GM18511 (cell line): ENCODE data around the gene AATK.

Experiments
- ATAC-seq: cut with Tn5 transposase; IDR thresholded peaks from one replicate; pipeline ENCODE4 v1.9.1; 2021; ENCODE audit warnings: mild to moderate bottlenecking, moderate library complexity; ENCODE audit not compliant: unreplicated experiment

The AATK gene

DNA sequence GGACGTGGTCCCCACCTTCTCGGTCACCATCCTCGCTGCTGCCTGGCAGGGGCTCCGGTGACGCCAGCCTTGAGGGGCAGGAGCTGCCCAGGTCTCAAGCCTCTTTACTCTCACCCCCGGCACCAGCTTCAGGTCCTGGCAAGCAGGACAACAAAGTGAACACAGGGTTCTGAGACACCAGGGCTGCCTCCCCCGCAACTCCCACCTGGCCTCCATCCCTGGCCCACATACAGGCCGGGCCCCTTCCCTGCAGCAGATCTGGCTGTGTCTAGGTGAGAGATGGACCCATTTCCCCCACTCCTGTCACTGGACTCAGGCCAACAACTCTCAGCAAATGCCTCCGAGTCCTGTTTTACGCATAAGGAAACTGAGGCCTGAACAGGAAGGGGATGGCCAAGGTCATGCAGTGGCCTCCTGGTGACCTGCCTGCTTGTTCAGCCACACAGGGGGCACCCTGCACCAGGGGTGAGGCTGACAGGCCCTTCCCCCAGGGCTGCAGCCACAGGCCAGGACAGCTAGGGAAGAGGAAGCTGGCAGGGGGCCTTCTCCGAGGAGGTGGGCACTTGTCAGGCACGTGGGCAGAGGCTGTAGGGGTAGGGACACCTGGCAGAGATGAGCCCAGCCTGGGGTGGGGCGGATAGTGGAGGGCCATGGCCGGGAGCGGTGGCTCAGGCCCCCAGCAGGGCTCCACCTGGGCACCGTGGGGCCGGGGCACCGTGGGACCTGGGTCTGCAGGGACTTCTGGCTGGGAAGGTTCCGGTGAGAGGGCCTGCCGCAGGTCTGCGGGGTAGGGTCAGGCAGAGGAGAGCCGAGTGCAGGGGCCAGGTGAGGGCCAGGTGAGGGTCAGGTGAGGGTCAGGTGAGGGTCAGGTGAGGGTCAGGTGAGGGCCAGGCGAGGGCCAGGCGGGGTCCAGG is 47.5 kb downstream of the AATK start:
- ATAC-seq: no peak

GRCh38 chr17:81117672-81118198 is 48.3 kb downstream of the AATK start:
- no peak for ATAC-seq

- ATAC-seq: no peak
Observed at GRCh38 chr17:81116704-81117103, 49.3 kb downstream of the AATK start.

GRCh38 chr17:81115749-81116464 is 50.1 kb downstream of the AATK start:
- no peak for ATAC-seq

- no peak for ATAC-seq
Observed at GRCh38 chr17:81115219-81115618, 50.8 kb downstream of the AATK start.

- ATAC-seq: no peak
Observed at GRCh38 chr17:81114351-81115093, 51.5 kb downstream of the AATK start.

DNA sequence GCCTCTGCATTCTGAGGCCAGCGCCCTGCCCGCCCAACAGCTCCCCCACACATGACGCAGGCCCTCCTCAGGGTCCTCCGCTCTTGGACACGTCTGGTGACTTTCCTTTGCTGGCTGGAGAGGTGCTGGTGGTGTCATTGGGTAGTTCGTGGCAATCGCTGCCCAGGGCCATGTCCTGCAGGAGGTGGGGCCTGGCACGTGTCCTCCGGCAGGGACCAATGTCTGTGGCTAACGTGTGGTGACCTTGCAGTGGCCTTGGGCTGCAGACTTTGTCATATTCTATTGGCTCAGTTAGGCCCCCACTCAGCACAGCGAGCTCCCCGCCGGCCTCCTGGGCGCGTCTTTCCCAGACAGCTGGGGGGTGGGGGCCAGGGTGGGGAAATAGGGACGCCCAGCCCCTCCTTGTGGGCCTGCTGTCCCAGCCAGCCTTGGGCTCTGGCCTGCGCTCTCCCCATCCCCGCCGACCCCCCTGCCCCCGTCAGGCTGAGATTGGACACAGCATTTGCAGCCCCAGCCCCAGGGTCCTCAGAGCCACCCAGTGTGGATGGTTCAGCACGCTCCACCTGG is 52.8 kb downstream of the AATK start:
- ATAC-seq: no peak

GRCh38 chr17:81112450-81112849 is 53.6 kb downstream of the AATK start:
- no peak for ATAC-seq

DNA sequence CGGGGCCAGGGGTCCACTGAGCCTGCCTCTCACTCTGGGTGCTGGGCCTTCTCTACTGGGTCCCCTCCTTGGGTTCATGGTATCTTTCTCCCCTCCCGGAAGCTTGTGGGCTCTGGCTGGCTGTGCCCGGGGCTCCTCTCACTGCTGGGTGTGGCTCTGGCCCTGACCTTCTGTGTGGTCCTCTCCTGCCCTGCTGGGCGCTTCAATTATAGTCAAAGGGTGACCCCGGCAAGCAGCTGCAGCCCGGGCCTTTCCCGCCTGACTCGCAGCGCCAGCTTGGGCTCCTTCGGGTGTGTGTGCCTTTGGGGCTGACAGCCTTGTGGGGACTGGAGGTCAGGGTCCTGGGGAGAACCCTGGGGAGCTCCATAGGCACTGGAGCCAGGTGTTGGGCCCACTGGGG is 55.0 kb downstream of the AATK start:
- no peak for ATAC-seq

DNA sequence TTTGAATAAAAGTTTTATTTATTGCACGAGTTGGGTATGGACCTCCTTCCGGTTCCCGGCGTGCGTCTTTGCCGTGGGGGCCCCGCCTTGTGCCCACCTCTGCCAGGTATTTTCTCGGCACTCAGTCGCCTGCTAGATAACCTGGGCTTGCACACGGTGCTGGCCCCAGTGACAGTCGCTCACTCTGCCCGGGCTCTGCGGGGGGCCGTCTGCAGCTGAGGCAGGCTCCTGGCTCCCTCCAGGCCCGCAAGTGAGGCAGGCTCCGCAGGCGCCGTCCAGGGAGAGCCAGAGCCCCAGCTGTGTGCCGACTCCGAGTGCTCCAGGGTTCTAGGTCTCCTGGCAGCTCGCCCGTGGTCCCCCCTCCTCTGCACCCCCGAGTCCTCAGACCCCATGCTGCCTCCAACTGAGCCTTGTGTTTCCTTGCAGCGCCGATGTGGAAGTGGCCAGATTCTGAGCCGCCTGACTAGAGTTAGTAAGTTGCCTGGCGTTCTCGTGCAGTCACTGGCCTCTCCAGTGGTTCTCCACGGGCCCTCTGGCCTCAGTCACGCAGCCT is 55.5 kb downstream of the AATK start:
- no peak for ATAC-seq

DNA sequence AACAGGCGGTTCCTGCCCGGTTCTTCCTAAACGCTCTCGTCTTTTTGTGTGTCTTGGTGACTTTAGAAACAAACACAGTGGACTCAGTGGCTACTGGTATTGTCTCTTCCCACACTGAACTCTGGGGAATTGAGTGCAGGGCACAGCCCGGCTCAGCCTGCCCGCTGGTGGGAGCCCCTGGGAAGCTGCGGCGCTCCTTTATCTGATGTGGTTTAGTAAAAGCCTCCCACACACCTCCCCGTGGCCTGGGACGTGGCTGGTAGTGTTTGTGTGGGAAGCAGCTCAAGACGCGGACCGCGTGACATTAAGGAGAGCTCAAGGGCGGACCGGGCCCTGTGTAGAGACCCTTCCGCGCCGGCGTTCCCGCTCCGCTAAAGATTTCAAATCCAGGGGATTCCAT is 56.1 kb downstream of the AATK start:
- no peak for ATAC-seq

GRCh38 chr17:81108220-81108619 is 57.8 kb downstream of the AATK start:
- ATAC-seq: no peak

GRCh38 chr17:81106716-81107115 is 59.3 kb downstream of the AATK start:
- no peak for ATAC-seq

GRCh38 chr17:81103379-81103778 is 62.6 kb downstream of the AATK start:
- no peak for ATAC-seq

DNA sequence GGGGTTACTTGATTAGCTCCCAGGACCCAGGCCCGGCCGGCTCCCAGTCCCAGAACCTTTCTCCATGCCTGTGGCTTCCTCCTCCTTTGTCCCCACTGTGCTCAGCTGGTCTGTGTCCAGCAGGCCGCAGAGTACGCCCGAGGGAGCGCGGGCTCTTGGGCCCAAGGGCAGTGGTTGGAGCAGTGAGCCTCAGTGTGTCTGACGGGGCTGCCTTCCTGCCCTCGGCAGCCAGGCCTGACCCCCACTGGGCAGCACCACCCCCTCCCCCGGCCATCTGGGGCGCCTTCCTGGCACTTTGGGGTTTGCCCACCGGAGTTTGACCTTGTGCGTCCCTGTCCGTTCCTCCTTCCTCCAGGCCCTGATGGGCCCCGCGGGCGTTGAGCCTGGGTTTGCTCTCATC is 63.2 kb downstream of the AATK start:
- ATAC-seq: no peak

DNA sequence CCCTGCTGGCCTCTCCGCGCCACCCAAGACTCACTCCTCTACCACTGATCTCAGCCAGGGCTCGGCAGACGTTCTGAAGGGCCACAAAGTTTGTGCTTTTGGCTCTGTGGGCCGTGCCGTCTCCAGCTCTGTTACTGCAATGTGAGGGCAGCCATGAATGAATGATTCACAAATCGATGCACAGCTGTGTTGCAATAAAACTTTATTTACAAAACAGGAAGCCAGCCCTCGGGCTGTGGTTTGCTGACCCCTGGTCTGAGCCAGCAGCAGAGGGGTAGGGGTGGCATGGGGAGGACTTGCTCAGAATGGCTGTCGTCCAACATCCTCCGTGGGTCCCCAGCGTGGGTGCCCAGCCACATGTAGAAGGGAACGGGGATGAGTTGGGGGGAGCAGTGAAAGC is 63.7 kb downstream of the AATK start:
- ATAC-seq: no peak

DNA sequence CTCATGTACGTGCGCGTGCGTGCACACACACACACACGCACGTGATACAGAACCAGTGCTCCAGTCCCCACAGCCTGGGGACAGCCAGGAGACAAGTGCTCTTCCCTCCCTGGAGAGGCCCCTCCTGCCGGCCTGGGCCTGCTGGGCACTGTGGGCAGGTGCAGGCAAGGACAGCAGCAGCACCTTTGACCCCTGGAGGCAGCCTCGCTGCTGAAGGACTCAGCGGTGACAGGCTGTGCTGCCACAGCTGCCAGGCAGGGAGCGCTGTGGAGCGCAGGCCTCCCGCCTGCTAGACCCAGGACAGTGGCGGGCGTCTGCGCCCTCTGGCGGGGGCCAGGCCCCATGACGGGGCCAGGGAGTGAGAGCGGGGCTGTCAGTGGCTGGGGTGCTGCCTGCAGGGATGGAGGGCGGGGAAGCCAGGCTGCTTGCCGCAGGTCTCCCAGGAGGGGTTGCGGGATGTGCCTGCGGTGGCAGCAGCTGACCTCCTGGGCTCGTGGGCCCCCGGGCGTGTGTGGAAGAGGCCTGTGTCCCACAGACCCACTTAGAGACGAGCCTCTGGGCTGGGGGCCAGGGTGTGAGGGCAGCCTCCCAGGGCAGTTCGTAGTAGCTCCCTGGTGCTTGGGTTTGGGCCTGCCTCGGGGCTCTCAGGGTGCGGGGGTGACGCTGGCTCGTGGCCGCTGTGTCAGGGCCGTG is 64.3 kb downstream of the AATK start:
- peak; percentile 74 for ATAC-seq

GRCh38 chr17:81100668-81101067 is 65.4 kb downstream of the AATK start:
- no peak for ATAC-seq

GRCh38 chr17:81099888-81100287 is 66.1 kb downstream of the AATK start:
- ATAC-seq: no peak

GRCh38 chr17:81097943-81098308 is 68.1 kb downstream of the AATK start:
- ATAC-seq: no peak
